Gastroesophageal sphincter (tissue), 4 donors: ENCODE measurements around the gene FBXW12. TPM values are rescaled to one million over a fixed set of nuclear protein-coding genes. Genes with fewer than 3 reads are reported as not detected.
"Not testable (repeated sequence)": the region's sequence is repeated elsewhere in the genome, so short reads cannot be mapped to it uniquely, and the experiment has no call there.

Source experiments
- ATAC-seq: fragments of 150-250 bp; one replicate; pipeline ENCODE4 v1.9.1; 2016; ENCODE audit warnings: mild to moderate bottlenecking, moderate library complexity
- H3K27ac ChIP-seq, 4 donors: fragments of 200-600 bp; sonication (generic) in 3 of 4; 1 replicate in 3 of 4; 2 replicates in 1 of 4; pipeline ENCODE4 v1.5.1; 2016 to 2019
- H3K27me3 ChIP-seq: fragments of 200-600 bp; sonication (generic); one replicate; pipeline ENCODE4 v1.5.1; 2019
- H3K36me3 ChIP-seq, 2 donors: fragments of 200-600 bp; sonication (generic); one replicate each; pipeline ENCODE4 v1.5.1; 2019; ENCODE audit warnings: control low read depth in 1 of 2
- H3K4me1 ChIP-seq, 3 donors: fragments of 200-600 bp; sonication (generic); 1 replicate in 2 of 3; 2 replicates in 1 of 3; pipeline ENCODE4 v1.5.1; 2016 to 2019; ENCODE audit warnings: control low read depth in 2 of 3
- H3K4me3 ChIP-seq, 2 donors: fragments of 200-600 bp; sonication (generic); one replicate each; pipeline ENCODE4 v1.5.1; 2019; ENCODE audit warnings: mild to moderate bottlenecking in 1 of 2, moderate library complexity in 1 of 2
- H3K9me3 ChIP-seq, 3 donors: fragments of 200-600 bp; sonication (generic); one replicate each; pipeline ENCODE4 v1.5.1; 2017 to 2019; ENCODE audit warnings: control low read depth in 2 of 3
- EP300 ChIP-seq: sonication (generic); formaldehyde crosslinking; IDR thresholded peaks from one replicate; pipeline ENCODE4 v1.6.1; 2017; ENCODE audit warnings: antibody characterized with exemption, mild to moderate bottlenecking
- POLR2A ChIP-seq, 2 donors: fragments of 450-650 bp; IDR thresholded peaks; one replicate each; pipeline ENCODE4 v1.6.1; 2017; ENCODE audit warnings: antibody characterized with exemption in 2 of 2, mild to moderate bottlenecking in 2 of 2, moderate library complexity in 1 of 2
- POLR2AphosphoS5 ChIP-seq: sonication (generic); formaldehyde crosslinking; IDR thresholded peaks from one replicate; pipeline ENCODE4 v1.6.1; 2017; ENCODE audit warnings: antibody characterized with exemption
- WGBS, 2 donors: methylation state at CpG; one replicate each; pipeline ENCODE4 v1.1.5; 2018; ENCODE audit warnings: low coverage in 1 of 2; 5-methylcytosine and 5-hydroxymethylcytosine counted together
- total RNA-seq, 4 donors: library from RNA; depleted of rRNA; stranded (reverse); fragments of >200 nt; gene quantifications; one replicate each; pipeline ENCODE4 v1.1.0, GENCODE V29; 2016
- TF ChIP-seq, protein P1 (sequence below), 4 experiments: fragments of 200-600 bp in 2 of 4; fragments of 450-650 bp in 2 of 4; sonication (generic) in 1 of 4; IDR thresholded peaks; one replicate each; pipeline ENCODE4 v1.5.1; 2017 to 2019; ENCODE audit warnings: antibody characterized with exemption in 4 of 4, mild to moderate bottlenecking in 2 of 4, moderate library complexity in 2 of 4

The FBXW12 gene, protein sequence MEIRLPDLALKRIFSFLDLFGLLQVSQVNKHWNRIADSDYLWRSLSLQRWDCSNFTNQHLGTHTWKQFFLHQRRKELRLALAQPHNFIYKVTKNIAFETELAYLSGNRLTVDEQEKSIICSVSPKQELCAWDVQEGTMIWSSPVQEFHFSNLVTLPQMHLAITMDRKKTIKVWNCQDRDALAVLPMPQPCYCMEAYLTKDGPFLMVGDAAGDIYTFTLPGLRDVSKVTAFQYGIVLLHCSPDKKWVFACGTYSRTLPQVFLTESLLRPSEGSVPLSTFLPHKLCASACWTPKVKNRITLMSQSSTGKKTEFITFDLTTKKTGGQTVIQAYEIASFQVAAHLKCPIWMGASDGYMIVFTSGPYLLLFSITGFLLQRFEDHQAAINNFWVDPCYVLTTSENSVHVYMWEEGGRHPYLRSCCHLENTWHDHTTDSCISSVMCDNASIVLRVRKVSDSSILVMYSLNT
- total RNA-seq, result not detected

DNA sequence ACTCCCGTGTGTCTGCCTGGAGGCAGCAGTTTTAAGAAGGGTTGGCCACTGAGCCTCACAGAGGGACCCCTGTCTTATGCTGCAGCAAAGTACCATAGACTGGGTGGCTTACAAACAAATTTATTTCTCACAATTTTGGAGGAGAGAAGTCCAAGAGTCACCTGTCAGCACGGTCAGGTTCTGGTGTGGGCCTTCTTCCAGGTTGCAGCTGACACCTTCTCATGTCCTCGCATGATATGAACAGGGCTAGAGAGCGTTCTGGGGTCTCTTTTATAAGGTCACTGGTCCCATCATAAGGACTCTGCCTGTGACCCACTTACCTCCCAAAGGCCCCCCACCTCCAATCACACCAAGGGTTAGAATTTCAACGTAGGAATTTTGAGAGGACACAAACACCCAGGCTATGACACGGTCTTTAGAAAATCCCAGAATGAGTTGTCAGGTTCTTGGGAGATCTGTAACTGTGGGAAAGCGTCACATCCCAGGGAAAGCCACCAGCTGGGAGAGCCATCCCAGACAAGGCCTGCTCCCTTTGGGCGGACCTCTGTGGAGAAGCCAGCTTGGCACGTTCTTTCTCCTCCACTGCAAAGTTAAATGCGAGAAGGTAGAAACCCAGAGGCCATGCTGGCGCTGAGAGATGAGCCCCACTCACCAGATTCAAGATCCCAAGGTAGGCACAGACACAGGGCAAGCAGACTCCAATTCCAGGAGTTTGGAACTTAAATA lies at the start of gene FBXW12:
Gene FBXW12 (plus strand): TSS at position 569 of the 726 bp plus-strand sequence. CDS start 549 bp downstream, outside the sequence.
- no peaks in the 10 kb centered on the region for H3K4me1 ChIP-seq
- 78 to 89% methylated on average over 3 to 5 of the region's 11 CpGs for WGBS, 2 donors
- no peak within 1 kb of the TSS for H3K27ac ChIP-seq
- TF ChIP-seq, protein P1, sequence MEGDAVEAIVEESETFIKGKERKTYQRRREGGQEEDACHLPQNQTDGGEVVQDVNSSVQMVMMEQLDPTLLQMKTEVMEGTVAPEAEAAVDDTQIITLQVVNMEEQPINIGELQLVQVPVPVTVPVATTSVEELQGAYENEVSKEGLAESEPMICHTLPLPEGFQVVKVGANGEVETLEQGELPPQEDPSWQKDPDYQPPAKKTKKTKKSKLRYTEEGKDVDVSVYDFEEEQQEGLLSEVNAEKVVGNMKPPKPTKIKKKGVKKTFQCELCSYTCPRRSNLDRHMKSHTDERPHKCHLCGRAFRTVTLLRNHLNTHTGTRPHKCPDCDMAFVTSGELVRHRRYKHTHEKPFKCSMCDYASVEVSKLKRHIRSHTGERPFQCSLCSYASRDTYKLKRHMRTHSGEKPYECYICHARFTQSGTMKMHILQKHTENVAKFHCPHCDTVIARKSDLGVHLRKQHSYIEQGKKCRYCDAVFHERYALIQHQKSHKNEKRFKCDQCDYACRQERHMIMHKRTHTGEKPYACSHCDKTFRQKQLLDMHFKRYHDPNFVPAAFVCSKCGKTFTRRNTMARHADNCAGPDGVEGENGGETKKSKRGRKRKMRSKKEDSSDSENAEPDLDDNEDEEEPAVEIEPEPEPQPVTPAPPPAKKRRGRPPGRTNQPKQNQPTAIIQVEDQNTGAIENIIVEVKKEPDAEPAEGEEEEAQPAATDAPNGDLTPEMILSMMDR (IDR thresholded peaks at IDR 0.05), result no peak
- no peak for TF ChIP-seq POLR2A (IDR thresholded peaks at IDR 0.05)
- no peak for TF ChIP-seq POLR2AphosphoS5
- TF ChIP-seq EP300, result no peak
- H3K27me3 ChIP-seq, result no peaks in the 10 kb centered on the region
- no peaks in the 10 kb centered on the region for H3K9me3 ChIP-seq
- H3K4me3 ChIP-seq, result no peak within 1 kb of the TSS
- ATAC-seq, result no peak
- no peaks in the 10 kb centered on the region for H3K36me3 ChIP-seq

DNA sequence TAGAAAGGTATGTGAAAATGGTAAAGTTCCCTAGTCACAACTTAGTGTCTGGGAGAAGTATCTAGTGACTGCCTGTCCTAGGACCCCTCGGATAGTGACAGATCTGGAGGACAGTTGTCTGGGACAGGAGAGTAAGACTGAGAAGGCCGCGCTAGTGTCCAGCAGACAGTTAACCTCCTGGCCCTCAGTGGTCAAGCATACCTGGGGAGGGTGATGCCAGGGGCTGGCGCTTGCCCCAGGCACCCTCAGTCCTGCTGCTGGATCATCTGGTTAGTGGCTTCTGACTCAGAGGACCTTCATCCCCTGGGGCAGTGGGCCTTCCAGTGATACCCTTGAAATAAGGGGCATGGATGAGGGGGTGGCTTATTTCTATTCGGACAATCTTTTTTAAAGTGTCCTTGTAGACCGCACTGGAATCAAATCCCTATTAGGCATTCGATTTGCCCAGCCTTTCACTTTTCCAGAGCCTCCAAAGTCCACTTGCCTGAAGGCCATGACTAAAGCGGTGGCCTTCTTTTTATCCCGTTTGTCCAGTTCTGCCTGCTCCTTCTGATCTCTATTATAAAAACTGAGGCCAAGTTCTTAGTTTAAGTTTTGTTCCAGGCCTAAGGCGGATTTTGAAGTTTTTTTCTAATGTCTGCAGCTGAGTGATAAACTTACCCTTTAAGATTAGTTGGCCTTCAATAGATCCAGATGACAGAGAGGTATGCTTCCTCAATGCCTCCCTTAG lies 40.1 kb upstream of the FBXW12 start:
- not testable (repeated sequence) for H3K27ac ChIP-seq, ATAC-seq, H3K9me3 ChIP-seq, H3K36me3 ChIP-seq, H3K4me3 ChIP-seq, H3K4me1 ChIP-seq
- peaks cover 14% of the 10 kb centered on the region for H3K27me3 ChIP-seq
- WGBS, 2 donors, result 75 to 93% methylated on average over 2 to 8 of the region's 10 CpGs

DNA sequence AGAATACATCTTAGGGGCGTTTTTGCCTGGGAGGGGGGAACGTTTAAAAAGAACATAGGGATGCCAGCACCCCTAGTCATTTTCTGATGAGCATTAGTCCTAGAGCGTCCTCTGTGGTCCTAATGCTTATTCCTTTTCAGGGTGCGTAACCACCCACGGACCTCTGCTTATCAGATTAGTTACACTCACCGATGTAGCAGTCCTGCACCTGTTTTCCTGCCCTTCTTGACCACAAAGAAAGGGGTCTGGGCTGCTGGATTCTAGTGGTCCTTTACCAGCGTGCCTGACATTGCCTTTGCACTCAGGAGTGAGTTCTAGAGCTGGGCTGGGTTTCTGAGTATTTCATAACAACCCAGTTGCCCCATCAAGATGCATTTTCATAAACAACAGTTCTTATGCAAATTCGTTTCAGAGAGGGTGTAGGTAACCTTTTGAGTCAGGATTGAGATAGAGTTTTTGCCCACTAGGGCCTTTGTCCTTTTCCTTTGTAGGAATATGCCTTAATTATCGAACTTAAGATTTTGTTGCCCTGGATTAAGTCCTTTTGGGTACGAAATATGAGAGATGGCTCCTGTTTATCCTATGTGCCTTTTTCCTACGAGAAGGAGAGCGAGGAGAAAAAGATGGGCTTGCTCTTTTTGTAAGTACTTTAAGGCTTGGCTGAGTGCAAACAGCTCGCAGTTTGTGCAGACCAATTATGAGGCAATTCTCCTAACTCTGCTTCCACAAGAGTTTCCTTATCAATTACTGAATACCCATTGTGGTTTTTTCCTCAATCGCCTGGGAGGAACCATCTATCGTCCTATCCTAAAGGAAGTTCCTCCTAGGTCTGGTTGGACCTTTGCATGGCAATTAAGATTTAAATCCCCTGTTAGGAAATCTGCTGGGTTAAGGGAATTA lies 38.4 kb upstream of the FBXW12 start, which contains the start of gene SPINK8:
Gene SPINK8 (minus strand): TSS at position 316 of the 900 bp plus-strand sequence. CDS start 5,320 bp downstream, outside the sequence.
- not testable (repeated sequence) for H3K4me1 ChIP-seq, ATAC-seq, H3K36me3 ChIP-seq, H3K9me3 ChIP-seq, H3K4me3 ChIP-seq, H3K27ac ChIP-seq
- WGBS, 2 donors, result 63 to 80% methylated on average over 6 to 14 of the region's 15 CpGs
- H3K27me3 ChIP-seq, result peaks cover 14% of the 10 kb centered on the region

DNA sequence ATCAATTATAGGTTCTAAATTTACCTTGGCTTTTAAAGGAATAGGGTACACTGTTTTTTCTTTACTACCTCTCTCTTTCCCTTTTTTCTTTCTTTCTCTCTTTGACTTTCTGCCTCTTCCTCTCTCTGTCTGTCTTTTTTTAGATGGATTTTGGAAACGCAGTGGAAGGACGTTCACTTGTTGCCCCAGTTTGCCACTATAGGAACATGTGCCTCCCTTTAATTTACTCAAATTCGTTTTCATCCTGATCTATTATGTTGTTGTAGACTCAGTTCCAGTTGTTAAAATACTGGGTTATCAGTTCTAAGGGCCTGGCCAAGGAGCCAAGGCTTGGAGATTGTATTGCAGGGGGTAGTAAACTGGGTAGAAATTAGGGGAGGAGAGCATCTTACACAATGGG lies 37.4 kb upstream of the FBXW12 start:
- WGBS, 2 donors, result 69% methylated on average over 3 of the region's 3 CpGs; no CpG with 5 or more reads in 1 of the 2 donors
- Histone ChIP-seq H3K27ac (no peak overlapping the region), H3K4me3 (no peak overlapping the region), H3K4me1 (no peaks in the 10 kb centered on the region), H3K9me3 (peaks cover 0 to 8% (median 0%) of the 10 kb centered on the region in 3 donors), H3K27me3 (peaks cover 14% of the 10 kb centered on the region), H3K36me3 (no peaks in the 10 kb centered on the region)
- TF ChIP-seq POLR2AphosphoS5 (no peak), POLR2A (IDR thresholded peaks at IDR 0.05) (no peak), EP300 (no peak)
- TF ChIP-seq, protein P1 (IDR thresholded peaks at IDR 0.05), result no peak
- no peak for ATAC-seq

DNA sequence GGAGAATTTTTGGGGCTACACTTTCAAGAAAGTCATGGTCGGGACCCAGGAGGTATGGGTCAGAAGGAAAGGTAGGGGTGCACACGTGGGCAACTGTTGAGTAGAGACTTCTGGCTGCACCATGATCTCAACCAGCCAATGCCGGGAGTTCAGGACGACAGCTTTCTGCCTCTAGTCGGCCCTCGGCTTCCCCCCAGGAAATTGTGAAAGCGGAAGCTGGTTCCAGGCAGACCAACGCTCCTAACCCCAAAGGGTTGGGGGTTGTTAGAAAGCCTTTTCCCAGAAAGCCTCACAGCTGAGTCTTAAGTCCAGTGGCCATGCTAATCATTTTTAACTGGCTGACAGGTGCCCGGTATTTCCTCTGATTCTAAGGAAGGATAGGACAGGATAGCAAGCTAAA lies 36.7 kb upstream of the FBXW12 start:
- peaks cover 14% of the 10 kb centered on the region for H3K27me3 ChIP-seq
- H3K36me3 ChIP-seq, H3K4me3 ChIP-seq, H3K4me1 ChIP-seq, H3K27ac ChIP-seq, H3K9me3 ChIP-seq, ATAC-seq: not testable (repeated sequence)
- 47% methylated on average over 3 of the region's 9 CpGs; no CpG with 5 or more reads in 1 of the 2 donors for WGBS, 2 donors
